Thyroid gland (tissue), 4 donors: ENCODE results near the gene FGGY. TPM values are rescaled to one million over a fixed set of nuclear protein-coding genes. Genes with fewer than 3 reads are reported as not detected.

Experiments used
- DNase-seq, 2 donors: peaks; one replicate each; pipeline ENCODE4 v3.0.0-alpha.2; 2019
- H3K27ac ChIP-seq, 3 donors: fragments of 200-600 bp; sonication (generic); 1 replicate in 2 of 3; 2 replicates in 1 of 3; pipeline ENCODE4 v1.5.1; 2016 to 2019; ENCODE audit warnings: mild to moderate bottlenecking in 1 of 3, moderate library complexity in 1 of 3
- H3K27me3 ChIP-seq: fragments of 200-600 bp; sonication (generic); one replicate; pipeline ENCODE4 v1.5.1; 2019
- H3K36me3 ChIP-seq, 2 donors: fragments of 200-600 bp; sonication (generic); one replicate each; pipeline ENCODE4 v1.5.1; 2016 to 2019
- H3K4me1 ChIP-seq, 2 donors: fragments of 200-600 bp; sonication (generic); one replicate each; pipeline ENCODE4 v1.5.1; 2017 to 2019
- H3K4me3 ChIP-seq, 3 donors: fragments of 200-600 bp; sonication (generic); replicated peaks in 1 of 3; 1 replicate in 2 of 3; 2 replicates in 1 of 3; pipeline ENCODE4 v1.5.1; 2016; ENCODE audit warnings: mild to moderate bottlenecking in 1 of 3
- H3K9me3 ChIP-seq: fragments of 200-600 bp; sonication (generic); one replicate; pipeline ENCODE4 v1.5.1; 2017
- CTCF ChIP-seq, 6 experiments: fragments of 200-600 bp in 3 of 6; fragments of 450-650 bp in 3 of 6; sonication (generic) in 3 of 6; IDR thresholded peaks; one replicate each; pipeline ENCODE4 v1.5.1; 2016 to 2019; ENCODE audit warnings: antibody characterized with exemption in 6 of 6, mild to moderate bottlenecking in 2 of 6, inconsistent platforms in 1 of 6, moderate library complexity in 1 of 6
- POLR2A ChIP-seq, 2 donors: fragments of 450-650 bp; IDR thresholded peaks; one replicate each; pipeline ENCODE4 v1.6.1; 2017; ENCODE audit warnings: antibody characterized with exemption in 2 of 2, mild to moderate bottlenecking in 2 of 2, moderate library complexity in 1 of 2
- WGBS, 2 donors: methylation state at CpG; one replicate each; pipeline ENCODE4 v1.1.5; 2017; 5-methylcytosine and 5-hydroxymethylcytosine counted together
- intact Hi-C: fragments of 100-400 bp; cut with DNase I; formaldehyde crosslinking; loops from one replicate; pipeline ENCODE4 v1.15.1; 2023
- total RNA-seq, 4 donors: library from RNA; depleted of rRNA; stranded (reverse); fragments of >200 nt; gene quantifications; one replicate each; pipeline ENCODE4 v1.2.3, GENCODE V29; 2016

The FGGY gene
- total RNA-seq, 4 donors from 2014 or later, result 24.6 to 46.1 (median 36.4) TPM

DNA sequence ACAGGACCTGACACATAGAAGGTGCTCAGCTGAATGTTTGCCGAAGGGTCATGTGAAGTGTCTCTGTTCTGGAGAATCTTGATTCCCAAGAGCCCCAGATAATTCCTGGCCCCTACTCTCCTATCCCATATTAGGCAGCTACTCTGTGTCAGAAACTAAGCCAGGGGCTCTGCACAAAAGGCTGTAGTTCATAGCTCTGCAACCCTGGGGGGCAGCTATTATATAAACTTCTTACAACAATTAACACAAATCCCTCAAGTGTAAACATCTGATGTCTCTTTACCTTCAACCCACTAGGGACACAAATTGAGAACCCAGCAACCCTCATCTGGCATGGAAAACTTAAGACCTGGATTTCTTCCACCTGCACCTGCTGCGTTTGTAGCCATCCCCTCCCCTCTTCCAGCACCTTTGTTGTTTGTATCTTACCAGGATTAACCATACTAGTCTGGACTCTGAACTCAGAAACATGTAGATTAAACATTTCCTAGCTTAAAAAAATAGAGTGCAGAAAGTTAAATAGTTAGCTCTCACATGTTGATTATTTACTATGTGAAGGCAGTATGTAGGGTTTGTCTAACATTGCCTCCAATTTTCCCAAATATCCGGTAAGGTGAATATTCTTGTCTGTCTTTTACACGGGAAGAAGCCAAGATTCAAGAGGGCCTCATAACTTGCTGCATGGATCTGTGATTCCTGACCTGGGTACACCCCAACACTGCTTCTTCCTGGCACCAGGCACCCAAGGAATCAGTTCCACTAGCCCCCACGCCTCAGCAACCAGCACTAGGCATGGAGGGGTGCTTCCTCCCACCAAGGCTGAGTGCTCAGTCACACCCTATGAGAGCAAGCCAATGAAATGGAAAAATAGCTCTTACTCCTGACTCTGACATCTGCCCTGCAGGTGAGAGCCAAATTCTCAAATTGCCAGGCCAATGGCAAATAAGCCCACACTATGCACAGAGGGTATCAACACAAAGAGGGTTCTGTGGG is 297.2 kb downstream of the FGGY start:
- WGBS, 2 donors, result 41 to 49% methylated on average over 5 of the region's 5 CpGs
- no peaks in the 10 kb centered on the region for H3K36me3 ChIP-seq
- peak overlapping the region; percentile 8 to 56 (median 27) for H3K27ac ChIP-seq

GRCh38 chr1:59595774-59596173 is 298.9 kb downstream of the FGGY start:
- Histone ChIP-seq H3K27ac (peak overlapping the region in 1 of 3 donors; percentile 62), H3K4me1 (peaks cover 12 to 20% of the 10 kb centered on the region in 2 donors), H3K36me3 (no peaks in the 10 kb centered on the region), H3K4me3 (no peak overlapping the region), H3K9me3 (no peaks in the 10 kb centered on the region), H3K27me3 (no peaks in the 10 kb centered on the region)
- 69 to 71% methylated on average over 3 of the region's 3 CpGs for WGBS, 2 donors
- DNase-seq, result no peak
- TF ChIP-seq CTCF (IDR thresholded peaks at IDR 0.05), result no peak
- no peak for TF ChIP-seq POLR2A (IDR thresholded peaks at IDR 0.05)
- intact Hi-C loops, result no loop called here

More for the DNA sequence above, 297.2 kb downstream of the FGGY start:
- intact Hi-C loops, result no loop called here
- Histone ChIP-seq H3K9me3 (no peaks in the 10 kb centered on the region), H3K4me3 (no peak overlapping the region), H3K4me1 (peaks cover 12 to 20% of the 10 kb centered on the region in 2 donors), H3K27me3 (no peaks in the 10 kb centered on the region)
- peak; percentile 66 to 68 for DNase-seq
- TF ChIP-seq CTCF (IDR thresholded peaks at IDR 0.05) (no peak), POLR2A (IDR thresholded peaks at IDR 0.05) (no peak)

GRCh38 chr1:59596432-59596831 is 299.5 kb downstream of the FGGY start:
- no peaks in the 10 kb centered on the region for H3K9me3 ChIP-seq
- DNase-seq, result no peak
- H3K4me1 ChIP-seq, result peaks cover 12 to 20% of the 10 kb centered on the region in 2 donors
- intact Hi-C loops, result no loop called here
- TF ChIP-seq POLR2A (IDR thresholded peaks at IDR 0.05) (no peak), CTCF (IDR thresholded peaks at IDR 0.05) (no peak)
- 88 to 97% methylated on average over 3 of the region's 3 CpGs for WGBS, 2 donors
- H3K27ac ChIP-seq, result peak overlapping the region; percentile 9 to 62 (median 19)
- H3K36me3 ChIP-seq, result no peaks in the 10 kb centered on the region
- H3K27me3 ChIP-seq, result no peaks in the 10 kb centered on the region
- no peak overlapping the region for H3K4me3 ChIP-seq

DNA sequence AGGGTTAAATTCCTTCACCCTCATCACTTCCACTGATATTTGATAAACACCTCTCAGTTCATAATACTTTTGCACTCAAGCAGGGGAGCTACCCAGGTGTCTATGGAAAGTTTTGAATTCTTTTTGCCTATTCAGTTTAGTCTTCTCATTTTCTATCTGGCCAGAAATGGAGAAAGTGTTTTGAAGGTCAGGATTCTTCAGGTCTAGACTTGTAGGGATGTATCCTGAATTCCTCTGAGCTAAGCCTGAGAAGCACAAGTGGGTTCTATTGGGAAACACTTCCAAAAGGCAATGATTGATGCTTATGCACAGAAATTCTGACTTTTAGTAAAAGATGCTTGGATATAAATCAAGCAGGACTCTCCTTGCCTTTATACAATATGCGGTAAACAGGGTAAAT is 300.1 kb downstream of the FGGY start:
- intact Hi-C loops, result no loop called here

More for the DNA sequence above, 300.1 kb downstream of the FGGY start:
- no peak overlapping the region for H3K4me3 ChIP-seq
- H3K36me3 ChIP-seq, result no peaks in the 10 kb centered on the region
- TF ChIP-seq CTCF (IDR thresholded peaks at IDR 0.05) (no peak), POLR2A (IDR thresholded peaks at IDR 0.05) (no peak)
- H3K4me1 ChIP-seq, result peaks cover 12 to 20% of the 10 kb centered on the region in 2 donors
- H3K27ac ChIP-seq, result peak overlapping the region in 2 of 3 donors; percentile 19 to 62
- no peaks in the 10 kb centered on the region for H3K27me3 ChIP-seq
- DNase-seq, result no peak
- 100% methylated on average over 1 of the region's 1 CpG for WGBS, 2 donors
- H3K9me3 ChIP-seq, result no peaks in the 10 kb centered on the region
